Measurements from ENCODE around the gene DIAPH1.

- TF ChIP-seq CTCF (IDR thresholded peaks at IDR 0.05), result no peak
- TF ChIP-seq POLR2A (IDR thresholded peaks at IDR 0.05), result no peak
Observed at GRCh38 chr5:141649056-141649688, 30.4 kb upstream of the DIAPH1 start.
